Cerebellar cortex (tissue), 1 donor: ENCODE results near the gene PERM1.
"Not testable (repeated sequence)": the region's sequence is repeated elsewhere in the genome, so short reads cannot be mapped to it uniquely, and the experiment has no call there.

Experiments used
- DNase-seq: peaks from one replicate; pipeline ENCODE4 v3.0.0-alpha.2; 2015; ENCODE audit warnings: low spot score

PERM1 gene

DNA sequence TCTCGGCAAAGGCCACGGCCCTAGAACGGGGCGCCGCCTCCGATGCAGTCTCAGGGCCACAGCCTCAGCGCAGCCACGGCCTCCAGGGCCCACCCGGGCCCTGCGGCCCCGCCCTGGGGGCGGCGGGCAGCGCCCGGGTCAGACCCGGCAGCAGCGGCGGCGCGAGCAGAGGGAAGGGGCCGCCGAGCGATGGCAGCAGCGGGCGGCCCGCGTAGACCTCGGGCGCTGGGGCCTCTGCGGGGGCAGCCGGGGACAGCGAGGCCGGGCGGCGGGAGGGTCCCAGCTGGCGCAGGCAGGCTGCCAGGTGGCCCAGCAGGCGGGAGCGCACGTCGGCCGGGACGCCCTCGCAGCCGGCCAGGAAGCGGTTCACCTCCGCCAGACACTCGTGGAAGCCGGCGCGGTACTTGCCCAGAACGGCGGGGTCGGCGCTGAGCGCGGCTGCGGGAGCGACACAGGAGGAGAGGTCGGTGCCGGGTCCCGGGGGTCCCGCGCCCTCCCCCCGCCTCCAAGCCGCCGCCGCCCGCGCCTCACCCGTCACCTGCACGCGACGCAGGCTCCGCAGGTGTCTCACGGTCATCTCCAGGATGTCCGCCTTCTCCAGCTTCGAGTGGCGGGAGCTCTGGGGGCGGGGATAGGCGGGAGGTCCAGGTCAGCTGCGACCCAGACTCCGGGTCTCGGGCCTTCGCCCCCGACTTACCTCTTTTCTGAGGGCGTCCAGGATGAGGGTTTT is 17.3 kb upstream of the PERM1 start:
- no peak for DNase-seq

DNA sequence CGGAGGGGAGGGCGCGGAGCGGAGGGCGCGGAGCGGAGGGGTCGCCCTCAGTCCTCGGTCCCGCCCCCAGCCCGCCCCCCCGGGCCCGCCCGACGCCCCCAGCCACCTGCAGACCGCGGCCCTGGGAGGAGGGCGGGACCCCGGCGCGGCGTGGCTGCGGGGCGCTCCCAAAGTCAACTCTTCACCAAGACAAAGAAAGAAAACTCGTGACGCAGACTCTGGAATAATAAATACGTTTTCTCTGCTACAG is 16.8 kb upstream of the PERM1 start:
- DNase-seq: no peak

DNA sequence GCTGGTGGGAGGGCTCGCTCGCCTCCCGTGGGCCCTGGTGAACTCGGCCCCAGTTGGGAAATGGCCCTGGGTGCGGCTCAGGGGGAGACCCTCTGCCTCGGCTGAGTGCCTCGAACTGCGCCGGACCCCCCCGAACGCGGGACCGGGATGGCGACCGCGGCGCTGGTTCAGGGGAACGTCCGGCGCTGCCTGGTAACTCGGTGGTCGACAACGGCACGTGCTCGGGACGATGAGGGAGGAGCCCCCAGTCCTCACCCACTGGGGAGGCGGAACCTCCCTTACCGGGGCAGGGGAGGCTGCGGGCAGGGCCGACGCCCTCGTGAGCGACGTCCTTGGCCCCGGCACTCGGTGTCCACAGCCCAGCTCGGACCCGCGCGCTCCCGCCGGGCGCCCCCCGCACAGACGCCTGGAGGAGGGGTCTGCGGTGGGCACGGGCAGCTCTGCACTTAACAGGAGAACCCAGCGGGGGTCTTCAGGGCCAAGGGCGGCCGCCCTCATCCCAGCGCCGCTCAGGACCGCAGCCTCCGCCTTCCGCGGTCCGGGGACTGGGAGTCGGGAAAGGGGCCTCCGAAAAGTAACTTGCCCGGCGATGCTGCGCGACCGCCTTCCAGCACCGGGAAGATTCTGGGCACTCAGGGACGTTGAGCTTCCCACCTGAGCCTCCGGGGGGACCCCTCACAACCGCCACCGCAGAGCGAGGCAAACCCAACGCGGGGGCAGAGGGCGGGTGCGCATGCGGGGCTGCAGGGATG is 16.3 kb upstream of the PERM1 start:
- DNase-seq: no peak

DNA sequence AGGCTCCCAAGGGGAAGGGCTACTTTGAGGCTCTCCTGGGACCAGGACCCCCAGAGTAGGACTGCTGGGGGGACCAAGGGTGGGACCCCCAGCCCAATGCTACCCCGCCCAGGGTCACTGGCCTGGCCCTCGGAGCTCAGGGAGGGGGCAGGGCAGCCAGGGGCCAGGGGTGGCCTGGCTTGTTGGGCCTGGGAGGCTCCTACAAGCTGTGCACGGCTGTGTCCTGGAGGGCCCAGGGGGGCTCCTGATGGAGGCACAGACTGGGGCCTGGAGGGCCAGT is 15.8 kb upstream of the PERM1 start:
- DNase-seq: no peak

DNA sequence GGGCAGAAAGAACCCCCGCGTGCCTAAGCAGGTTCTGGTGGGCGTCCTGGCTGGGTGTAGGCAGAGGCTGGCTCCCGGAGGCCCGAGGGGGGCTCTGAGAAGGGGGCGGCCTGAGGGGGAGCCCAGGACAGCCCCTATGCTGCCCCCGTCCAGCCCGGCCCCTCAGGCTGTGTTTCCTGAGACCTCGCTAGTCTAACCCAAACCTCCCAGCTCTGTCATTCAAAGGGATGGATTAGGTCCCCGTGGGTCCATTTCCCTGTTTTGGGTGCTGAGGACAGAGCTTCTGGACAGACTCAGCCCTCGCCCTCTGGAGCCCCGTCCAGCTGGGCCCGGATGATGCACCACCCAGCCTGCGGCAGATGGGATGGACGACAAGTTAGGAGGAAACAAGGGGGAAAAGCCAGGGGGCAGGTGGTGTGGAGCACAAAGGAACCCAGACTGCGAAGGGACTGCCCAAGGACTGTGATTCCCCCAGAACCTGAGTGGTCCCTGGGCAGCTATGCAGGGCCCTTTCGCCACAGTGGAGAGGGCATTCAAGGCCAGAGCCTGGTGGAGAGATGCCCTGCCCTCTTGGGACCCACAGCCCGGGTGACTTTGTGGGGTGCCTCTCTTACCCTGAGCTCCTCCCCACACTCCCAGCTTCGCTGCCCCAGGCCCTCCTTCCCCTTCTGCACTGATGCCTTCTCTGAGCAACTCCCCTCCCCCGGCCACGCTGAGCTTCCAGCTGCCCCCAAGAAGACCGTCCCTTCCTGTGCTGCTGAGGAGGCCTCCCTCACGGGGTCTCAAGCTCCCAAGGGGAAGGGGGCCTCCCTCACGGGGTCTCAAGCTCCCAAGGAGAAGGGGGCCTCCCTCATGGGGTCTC is 15.2 kb upstream of the PERM1 start:
- DNase-seq: no peak

DNA sequence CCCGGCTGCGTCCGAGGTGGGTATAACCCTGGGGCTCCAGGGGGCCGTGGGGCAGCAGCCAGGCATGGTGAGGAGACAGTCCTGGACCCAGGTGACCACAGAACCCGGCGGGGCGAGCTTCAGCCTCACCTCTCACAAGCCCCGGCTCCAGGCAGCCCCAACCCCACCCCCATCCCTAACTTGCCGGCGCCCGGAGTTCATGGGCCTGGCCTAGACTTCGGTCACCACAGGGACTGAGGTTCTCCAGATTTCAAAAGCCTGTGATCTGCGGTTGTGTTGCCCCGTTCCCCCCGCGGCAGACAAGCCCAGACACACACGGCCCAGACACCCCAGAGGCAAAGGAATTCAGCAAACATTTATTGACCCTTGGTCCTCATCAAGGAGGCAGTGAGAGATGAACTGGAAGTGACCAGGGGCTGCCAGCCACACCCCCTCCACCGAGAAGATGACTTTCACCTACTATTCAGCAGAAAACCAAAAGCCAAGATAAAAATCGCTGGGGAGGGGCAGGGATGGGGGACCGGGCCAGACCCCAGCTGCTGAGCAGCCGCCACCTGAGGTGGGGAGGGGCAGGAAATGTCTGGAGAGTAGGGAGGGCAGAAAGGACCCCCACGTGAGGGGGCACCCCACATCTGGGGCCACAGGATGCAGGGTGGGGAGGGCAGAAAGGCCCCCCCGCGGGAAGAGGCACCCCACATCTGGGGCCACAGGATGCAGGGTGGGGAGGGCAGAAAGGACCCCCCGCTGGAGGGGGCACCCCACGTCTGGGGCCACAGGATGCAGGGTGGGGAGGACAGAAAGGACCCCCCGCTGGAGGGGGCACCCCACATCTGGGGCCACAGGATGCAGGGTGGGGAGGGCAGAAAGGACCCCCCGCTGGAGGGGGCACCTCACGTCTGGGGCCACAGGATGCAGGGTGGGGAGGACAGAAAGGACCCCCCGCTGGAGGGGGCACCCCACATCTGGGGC is 14.1 kb upstream of the PERM1 start:
- DNase-seq: no peak

DNA sequence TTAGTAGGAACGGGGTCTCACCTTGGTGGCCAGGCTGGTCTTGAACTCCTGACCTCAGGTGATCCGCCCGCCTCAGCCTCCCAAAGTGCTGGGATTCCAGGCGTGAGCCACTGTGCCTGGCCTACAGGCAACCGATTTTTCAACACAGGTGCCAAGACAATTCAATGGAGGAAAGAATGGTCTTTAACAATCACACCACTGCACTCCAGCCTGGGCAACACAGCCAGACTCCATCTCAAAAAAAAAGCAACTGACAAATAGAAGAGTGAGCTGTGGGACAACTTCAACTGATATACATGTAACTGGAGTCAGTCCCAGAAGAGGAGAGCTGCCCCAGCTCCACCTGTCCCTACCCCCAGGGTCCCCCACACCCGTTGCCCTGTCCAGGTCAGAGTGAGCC is 12.7 kb upstream of the PERM1 start:
- not testable (repeated sequence) for DNase-seq

DNA sequence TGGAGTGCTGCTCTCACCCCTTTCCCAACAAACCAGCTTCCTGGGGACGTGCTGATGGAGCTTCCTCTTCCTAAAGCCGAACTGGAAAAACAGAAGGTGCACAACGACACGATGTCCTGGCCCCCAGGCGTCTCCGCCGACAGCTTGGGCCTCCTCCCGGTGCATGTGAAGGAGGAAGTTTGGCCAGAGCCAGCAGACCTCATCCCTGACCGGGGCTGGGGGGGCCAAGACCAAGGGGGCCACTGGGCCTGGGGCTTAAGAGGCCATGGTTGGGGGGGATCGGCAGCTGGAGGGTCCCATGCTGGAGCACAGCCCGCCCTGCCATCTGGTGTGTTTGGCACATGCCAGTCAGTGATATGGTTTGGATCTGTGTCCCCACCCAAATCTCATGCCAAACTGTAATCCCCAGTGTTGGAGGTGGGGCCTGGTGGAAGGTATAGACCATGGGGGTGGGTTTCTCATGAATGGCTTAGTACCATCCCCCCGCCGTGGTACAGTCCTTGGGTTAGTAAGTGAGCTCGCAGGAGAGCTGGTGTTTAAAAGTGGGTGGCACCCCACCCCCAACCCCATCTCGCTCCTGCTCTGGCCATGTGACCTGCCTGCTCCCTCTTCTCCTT is 11.6 kb upstream of the PERM1 start:
- no peak for DNase-seq

DNA sequence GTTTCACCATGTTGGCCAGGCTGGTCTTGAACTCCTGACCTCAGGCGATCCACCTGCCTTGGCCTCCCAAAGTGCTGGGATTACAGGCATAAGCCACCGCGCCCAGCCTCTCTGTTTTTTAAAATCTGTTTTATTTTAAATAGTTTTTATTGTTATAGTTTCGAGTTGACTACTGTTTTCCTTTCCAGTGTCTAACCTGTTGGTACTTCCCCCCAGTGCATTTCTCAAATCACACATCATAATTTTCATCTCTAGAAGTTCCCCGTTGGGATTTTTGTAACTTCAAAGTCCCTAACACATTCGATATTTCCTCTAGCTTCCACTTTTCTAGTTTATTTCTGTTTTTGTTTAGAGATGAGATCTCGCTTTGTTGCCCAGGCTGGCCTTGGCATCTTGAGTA is 10.5 kb upstream of the PERM1 start:
- DNase-seq: no peak

DNA sequence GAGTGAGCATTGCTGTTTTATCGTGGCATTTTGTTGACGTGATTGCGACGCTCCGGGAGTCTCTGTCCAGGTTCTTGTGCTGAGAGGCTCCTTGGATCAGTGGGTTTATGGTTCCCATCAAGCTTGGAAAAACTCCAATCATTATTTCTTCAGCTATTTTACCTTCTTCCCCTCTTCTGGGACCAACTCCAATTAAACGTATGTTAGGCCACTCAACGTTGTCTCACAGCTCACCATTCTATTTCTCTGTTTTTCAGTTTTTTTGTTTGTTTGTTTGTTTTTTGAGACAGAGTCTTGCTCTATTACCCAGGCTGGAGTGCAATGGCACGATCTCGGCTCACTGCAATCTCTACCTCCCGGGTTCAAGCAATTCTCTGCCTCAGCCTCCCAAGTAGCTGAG is 10.0 kb upstream of the PERM1 start:
- DNase-seq: no peak

DNA sequence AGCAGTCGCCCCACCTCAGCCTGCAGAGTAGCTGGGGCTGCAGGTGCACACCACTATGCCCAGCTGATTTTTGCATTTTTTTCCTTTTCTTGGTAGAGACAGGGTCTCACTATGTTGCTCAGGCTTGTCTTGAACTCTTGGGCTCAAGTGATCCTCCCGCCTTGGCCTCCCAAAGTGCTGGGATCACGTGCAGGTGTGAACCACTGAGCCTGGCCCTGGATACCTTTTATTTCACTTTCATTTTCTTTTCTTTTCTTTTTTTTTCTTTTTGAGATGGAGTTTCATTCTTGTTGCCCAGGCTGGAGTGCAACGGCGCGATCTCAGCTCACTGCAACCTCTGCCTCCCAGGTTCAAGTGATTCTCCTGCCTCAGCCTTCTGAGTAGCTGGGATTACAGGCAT is 9.4 kb upstream of the PERM1 start:
- DNase-seq: not testable (repeated sequence)

DNA sequence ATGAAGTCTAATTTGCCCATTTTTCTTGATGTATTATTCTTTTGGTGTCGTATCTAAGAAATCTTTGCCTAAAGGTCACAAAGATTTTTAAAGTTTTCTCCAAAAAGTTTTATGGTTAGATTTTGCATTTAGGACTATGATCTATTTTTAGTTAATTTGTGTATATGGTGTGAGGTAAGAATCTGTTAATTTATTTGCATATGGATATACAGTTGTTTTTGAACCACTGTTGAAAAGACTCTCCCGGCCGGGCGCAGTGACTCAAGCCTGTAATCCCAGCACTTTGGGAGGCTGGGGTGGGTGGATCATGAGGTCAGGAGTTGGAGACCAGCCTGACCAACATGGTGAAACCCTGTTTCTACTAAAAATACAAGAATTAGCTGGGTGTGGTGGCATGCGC is 6.2 kb upstream of the PERM1 start:
- DNase-seq: not testable (repeated sequence)

DNA sequence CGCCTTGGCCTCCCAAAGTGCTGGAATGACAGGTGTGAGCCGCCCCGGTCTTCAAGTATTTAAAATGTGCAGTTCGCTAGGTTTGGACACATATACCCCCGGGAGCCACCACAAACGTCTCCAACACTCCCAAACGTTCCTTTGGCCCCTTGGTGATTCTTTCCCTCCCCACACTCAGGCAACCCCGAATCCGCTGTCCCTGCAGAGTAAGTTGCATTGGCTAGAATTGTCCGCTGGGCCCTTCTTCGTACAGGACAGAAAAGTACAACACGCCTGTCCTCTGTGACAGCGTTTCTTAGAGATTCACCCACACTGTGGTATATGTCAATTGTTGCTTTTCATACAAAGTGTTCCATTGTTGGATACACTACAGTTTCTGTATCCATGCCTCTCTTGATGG is 3.2 kb upstream of the PERM1 start:
- no peak for DNase-seq

DNA sequence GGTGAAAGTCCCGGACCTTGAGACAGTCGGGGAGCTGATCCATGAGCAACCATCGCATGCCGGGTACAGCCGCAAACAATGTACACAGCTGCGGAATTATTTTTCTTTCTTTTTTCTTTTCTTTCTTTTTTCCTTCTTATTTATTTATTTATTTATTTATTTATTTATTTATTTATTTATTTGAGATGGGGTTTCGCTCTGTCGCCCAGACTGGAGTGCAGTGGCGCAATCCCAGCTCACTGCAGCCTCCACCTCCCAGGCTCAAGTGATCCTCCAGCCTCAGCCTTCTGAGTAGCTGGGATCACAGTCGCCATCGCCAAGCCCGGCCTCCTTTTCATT is 2.6 kb upstream of the PERM1 start:
- no peak for DNase-seq

DNA sequence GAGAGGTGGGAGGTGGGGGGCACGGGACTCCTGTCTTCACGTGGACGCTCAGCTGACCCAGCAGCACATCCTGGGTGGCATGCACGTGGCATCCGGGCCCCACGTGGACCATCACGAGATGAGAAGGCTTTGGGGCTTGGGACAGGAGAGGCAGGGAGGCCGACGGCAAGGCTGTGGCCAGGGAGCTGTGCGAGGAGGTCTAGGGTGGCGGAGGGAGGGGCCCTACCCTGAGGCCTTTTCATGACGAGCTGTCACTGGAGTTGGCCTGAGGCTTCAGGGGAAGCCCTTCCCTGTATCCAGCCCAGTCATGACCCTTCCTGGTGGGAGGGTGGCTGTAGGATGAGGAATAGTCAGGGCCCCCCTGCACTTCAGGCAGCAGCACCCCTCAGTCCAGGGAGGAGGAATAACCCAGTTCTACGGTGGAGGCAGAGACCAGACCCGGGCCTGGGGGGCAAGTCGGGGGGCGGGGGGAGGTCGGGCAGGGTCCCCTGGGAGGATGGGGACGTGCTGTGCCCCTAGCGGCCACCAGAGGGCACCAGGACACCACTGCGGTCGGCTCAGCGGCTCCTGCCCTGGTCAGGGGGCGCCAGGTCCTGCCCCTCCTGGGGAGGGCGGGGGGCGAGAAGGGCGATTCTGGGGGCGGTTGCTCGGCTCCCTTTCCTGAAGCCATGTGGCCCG is 2.0 kb upstream of the PERM1 start:
- DNase-seq: no peak

DNA sequence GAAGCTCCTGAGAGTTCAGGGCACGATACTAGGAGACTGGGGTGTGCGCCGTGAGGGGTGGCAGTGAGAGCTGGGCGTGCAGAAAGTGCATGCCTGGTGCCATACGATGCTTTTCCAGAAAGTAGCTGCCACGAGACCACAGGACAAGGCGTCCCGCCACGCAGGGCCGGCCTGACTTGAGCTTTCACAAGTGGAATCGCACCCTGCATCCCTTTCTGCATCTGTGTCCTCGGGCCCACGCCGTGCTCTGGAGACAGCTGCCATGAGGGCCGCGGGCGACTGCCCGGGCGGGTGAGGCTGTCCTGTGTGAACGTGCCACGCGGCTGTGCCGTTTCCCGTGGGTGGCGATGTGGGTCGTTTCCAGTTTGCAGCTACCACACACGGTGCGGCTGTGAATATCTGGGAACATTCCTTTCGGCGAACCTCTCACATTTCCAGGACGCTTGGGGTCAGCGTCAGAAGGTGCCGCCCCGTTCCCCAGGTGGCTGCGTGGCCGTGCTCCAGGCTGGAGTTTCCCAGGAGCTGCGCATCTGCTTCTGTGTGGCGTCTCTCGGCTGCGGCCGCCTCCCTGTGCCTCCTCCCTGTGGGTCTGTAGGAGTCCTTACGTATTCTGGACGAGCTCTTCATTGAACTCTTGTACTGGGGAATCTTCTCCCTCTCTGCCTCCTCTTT is 1.0 kb upstream of the PERM1 start:
- DNase-seq: no peak

DNA sequence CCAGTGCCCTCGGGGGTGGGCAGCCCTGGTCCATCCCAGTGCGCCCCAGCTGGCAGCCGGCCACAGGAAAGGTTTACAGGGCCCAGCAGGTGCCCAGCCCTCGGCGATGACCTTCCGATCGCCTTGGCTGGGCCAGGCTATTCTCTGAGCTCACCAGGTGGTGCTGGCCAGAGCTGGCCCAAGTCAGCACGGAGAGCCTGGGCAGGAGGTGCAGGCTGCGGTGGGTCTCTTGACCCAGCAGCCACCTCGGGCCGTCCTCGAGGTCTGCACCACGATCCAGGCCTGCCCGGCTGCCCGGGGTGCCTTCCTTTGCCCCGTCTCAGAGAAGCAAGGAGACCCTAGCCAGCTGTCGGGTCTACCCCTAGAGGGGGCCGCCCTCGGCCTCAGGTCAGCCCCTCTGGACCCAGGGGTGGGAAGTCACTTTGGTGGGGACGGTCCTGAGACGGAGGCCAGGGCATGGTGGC is 370 bp downstream of the PERM1 start:
- no peak for DNase-seq

DNA sequence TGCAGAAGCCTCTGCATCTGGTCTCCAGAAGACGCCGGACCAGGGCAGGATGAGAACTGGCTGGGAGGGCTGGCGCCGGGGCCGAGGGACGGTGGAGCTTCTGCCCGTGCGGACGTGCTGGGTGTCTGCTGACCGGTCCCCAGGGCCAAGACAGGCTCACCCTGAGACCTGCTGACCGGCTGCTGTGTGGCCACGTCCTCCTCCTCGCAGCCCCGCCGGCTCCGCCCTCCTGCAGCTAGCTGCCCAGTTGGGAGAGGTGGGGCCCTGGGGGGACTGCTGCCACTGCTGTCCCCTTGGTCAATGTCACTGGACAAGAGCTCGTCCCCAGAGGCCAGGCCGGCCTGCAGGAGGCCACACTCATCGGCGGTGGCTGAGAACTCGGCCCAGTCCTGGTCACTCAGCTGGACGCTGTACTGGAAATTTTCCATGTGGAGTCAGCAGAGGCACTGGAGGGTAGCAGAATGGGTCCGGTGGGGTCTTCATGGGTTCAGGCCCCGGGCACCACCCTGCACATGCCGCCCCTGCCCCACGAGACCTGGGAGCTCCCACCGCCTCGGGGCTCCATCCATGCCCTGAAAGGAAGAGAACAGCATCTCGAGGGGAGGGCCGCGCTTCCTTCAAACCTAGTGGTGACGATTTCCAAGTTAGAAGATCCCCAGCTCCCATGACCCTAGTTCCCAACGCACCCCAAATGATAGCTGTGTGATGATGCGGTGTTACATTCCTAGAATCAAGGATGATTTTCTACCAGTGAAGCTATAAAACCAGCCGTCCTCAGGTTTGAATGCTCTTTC is 1.1 kb downstream of the PERM1 start:
- DNase-seq: no peak

DNA sequence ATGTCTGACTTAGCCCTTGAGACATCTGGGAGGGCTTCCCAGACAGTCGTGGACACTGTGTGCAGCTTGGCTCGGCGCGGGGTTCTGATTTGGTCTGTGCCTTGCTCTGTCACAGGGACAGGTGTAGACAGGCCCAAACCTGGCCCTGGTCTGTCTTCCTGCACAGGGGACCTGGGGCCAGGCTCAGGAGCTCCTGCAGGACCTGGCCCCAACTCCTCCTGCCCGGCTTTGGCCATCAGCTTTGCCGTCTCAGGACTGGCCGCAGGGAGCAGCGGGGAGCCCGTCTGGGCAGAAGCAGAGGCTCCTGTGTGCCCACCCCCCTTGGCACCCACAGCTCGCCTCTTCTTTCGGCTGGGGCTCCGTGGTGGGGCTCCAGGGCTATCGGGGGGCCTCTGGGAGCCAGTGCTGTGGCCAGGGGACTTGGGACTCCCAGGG is 1.7 kb downstream of the PERM1 start:
- DNase-seq: no peak

DNA sequence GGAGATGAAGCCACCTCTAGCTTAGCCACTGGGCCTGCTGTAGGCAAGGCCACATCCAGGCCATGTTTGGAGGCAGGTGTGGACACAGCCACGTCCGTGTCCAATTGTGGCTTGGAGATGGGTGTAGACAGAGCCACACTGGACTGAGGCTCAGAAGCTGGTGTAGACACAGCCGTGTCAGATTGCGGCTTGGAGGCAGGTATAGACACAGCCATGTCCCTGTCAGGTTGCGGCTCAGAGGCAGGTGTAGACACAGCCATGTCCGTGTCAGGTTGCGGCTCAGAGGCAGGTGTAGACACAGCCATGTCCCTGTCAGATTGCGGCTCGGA is 2.2 kb downstream of the PERM1 start:
- no peak for DNase-seq
